CD4-positive, alpha-beta T cell treated with Interleukin-1 beta for 1 hour (primary cell): ENCODE results near the gene PHF23.

Source experiments
- DNase-seq, 2 donors: peaks; one replicate each; pipeline ENCODE4 v3.0.0-alpha.2; 2020 to 2022

Gene PHF23

GRCh38 chr17:7237761-7238419, 1.4 kb downstream of the PHF23 start:
- peak; percentile 87 to 88 for DNase-seq

GRCh38 chr17:7237266-7237760, 1.9 kb downstream of the PHF23 start:
- DNase-seq: no peak

GRCh38 chr17:7236808-7237207, 2.4 kb downstream of the PHF23 start:
- DNase-seq: no peak

- DNase-seq: no peak
Measured at GRCh38 chr17:7235693-7236665, 3.3 kb downstream of the PHF23 start.

- DNase-seq: peak; percentile 95
Measured at GRCh38 chr17:7234083-7234951, 4.9 kb downstream of the PHF23 start, which contains the start of gene DVL2. TSS of gene DVL2 (minus strand) at chr17:7234517. CDS start at chr17:7234262, 255 bp downstream.

- DNase-seq: no peak
Measured at GRCh38 chr17:7233701-7234082, 5.6 kb downstream of the PHF23 start.

- no peak for DNase-seq
Measured at GRCh38 chr17:7232114-7232513, 7.1 kb downstream of the PHF23 start.

GRCh38 chr17:7229504-7229903, 9.8 kb downstream of the PHF23 start:
- no peak for DNase-seq

GRCh38 chr17:7228920-7229319, 10.3 kb downstream of the PHF23 start:
- DNase-seq: no peak

- DNase-seq: no peak
Measured at GRCh38 chr17:7226721-7227710, 12.2 kb downstream of the PHF23 start.

- no peak for DNase-seq
Measured at GRCh38 chr17:7225711-7226331, 13.4 kb downstream of the PHF23 start.

- no peak for DNase-seq
Measured at GRCh38 chr17:7224661-7225111, 14.6 kb downstream of the PHF23 start.

- no peak for DNase-seq
Measured at GRCh38 chr17:7224110-7224509, 15.1 kb downstream of the PHF23 start.

- DNase-seq: no peak
Measured at GRCh38 chr17:7223375-7223774, 15.9 kb downstream of the PHF23 start.

GRCh38 chr17:7222972-7223292, 16.3 kb downstream of the PHF23 start:
- DNase-seq: no peak

GRCh38 chr17:7222093-7222971, 16.9 kb downstream of the PHF23 start:
- DNase-seq: no peak

- no peak for DNase-seq
Measured at GRCh38 chr17:7221278-7222092, 17.8 kb downstream of the PHF23 start.

GRCh38 chr17:7220593-7221277, 18.5 kb downstream of the PHF23 start:
- DNase-seq: peak; percentile 70 to 72
